M059J (cell line): ENCODE measurements around the gene KL. TPM values are rescaled to one million over a fixed set of nuclear protein-coding genes. Genes with fewer than 3 reads are reported as not detected.
A peak's percentile ranks its signal among the peaks of the same experiment; 100 is the strongest.

Experiments used
- DNase-seq: peaks from one replicate; pipeline ENCODE4 v3.0.0-alpha.2; 2012; ENCODE audit warnings: low read depth
- total RNA-seq: library from RNA; depleted of rRNA; stranded (reverse); fragments of >200 nt; shearing (Covaris generic); gene quantifications from 2 replicates; pipeline ENCODE4 v1.2.3, GENCODE V29; 2014

The KL gene
- total RNA-seq, 1 experiment from 2014 or later, result not detected

DNA sequence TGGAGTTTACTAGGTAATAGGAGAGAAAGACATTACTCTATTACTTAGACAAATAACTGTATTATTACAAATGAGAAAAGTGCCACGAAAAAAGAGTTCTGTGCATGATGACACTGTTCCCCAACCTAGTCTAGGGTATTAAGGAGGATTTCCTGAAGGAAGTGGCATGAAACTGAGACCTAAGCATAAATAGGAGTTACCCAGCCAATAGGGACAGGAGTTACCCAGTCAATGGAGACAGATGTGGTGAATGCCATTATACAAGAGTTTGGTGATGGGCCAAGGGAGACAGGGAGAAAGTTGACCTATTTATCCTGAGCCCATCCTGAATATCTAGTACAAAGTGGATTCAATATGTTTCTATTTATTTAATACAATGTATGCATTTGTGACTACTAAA lies 65.4 kb downstream of the KL start:
- DNase-seq, result no peak

DNA sequence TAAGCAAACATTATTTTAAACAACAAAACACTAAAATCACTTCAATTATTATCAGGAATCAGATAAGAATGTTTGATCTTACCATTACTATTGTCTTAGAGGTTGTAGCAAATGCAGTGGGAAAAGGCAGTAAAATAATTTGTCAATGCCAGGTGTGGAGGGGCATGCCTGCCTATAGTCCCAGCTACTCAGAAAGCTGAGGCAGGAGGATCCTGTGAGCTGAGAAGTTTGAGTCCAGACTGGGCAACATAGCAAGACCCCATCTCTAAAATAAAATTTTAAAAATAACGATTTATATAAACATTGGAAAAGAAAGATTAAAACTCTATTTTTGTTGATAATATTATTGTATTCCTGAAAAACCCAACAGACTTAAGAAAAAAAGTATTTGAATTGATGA lies 66.8 kb downstream of the KL start:
- no peak for DNase-seq

GRCh38 chr13:33087091-33087490 lies 70.9 kb downstream of the KL start:
- DNase-seq, result peak; percentile 75

GRCh38 chr13:33087790-33088189 lies 71.6 kb downstream of the KL start:
- DNase-seq, result peak; percentile 29

GRCh38 chr13:33089311-33089710 lies 73.1 kb downstream of the KL start:
- no peak for DNase-seq

DNA sequence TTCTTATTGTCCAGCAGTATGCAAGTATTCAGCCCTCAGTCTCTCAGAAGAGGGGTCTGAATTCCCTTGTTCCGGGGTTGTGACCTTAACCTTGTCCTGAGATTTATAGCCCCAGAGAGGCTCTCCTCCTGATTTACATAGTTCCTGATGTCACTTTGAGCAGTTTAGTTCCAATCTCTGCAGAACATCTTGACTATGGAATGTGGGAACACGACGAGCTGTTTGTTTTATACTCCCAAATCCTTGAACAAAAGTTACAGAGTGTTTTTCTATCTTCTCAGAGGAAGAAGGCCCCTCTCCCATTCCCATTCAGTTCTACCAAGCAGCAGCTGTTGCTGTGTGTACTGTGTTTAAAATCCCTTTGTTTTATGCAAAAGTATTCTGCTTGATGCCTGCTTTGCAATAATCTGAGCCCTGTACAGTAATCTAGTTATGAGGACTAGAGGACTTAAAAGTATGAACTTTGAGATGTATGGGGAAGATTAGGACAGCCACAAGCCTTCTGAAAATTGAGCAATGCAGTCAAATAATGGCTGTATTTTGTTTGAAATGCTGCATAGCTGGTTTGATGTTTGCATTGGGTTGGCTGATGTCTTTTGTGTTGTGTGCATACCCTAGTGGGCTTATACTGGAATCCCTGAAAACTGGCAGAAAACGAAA lies 74.7 kb downstream of the KL start:
- DNase-seq, result no peak

GRCh38 chr13:33091415-33091774 lies 75.2 kb downstream of the KL start:
- DNase-seq, result no peak

DNA sequence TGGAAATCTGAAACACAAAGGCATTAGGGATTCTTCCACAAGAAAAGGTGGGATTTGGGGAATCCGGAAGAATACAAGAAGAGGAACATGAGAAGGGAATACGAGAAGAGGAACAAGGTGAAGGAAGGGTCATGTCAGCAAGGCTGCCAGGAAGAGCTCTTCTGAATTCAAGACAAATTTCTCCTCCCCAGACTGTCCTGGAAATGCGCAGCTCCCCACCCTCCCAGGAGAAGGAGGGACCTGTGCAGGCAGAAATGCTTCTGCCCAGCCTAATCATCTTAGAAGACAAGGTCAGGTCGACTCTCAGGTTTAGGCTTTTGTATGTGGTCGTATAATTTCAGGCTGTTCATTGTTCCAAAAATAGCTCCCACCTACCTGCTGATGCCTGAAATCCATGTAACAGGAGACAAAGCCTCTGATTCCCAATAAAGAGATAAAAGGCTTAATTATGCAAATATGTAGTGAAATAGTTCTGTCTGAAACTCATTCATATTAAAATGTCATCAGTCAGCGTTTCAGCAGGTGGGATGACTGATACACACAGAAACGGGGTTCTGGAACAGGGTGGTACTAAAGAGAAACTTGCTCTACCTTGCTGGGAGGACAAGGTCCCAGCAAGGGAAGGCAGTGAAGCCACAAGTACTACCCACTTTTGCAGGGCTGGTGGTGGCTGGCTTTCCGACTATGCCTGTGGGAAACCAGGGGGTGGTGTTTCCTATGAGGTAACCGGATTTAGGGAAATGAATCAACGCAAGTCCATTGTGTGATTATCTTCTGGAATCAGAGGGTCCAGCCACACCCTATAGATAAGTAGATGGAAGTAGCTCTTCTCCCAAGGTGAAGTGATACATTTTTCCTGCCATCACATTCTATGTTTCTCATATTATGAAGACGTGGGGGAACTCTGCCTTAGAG lies 76.1 kb downstream of the KL start:
- no peak for DNase-seq

GRCh38 chr13:33096886-33097605 lies 80.8 kb downstream of the KL start:
- DNase-seq, result no peak

- no peak for DNase-seq
Measured at GRCh38 chr13:33099860-33100259, 83.6 kb downstream of the KL start.

DNA sequence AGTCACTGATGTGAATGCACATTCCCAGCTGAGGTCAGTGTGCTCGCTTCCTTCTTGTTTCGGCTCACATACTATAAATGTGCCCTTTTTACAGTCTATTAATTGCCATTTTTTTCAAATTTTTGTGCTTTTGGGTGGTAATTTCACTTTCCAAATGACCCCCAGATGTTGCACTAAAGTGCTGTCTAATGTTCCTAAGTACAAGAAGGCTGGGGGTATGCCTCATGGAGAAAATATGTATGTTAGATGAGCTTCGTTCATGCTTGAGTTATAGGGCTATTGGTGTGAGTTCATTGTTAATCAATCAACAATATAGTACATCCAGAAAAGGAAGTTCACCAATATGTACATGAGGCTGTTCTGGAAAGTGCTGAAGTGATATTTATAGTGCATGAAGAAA lies 84.7 kb downstream of the KL start:
- DNase-seq, result no peak

GRCh38 chr13:33101835-33102234 lies 85.6 kb downstream of the KL start:
- no peak for DNase-seq

GRCh38 chr13:33103457-33103856 lies 87.2 kb downstream of the KL start:
- DNase-seq, result no peak

- no peak for DNase-seq
Measured at GRCh38 chr13:33105387-33106005, 89.3 kb downstream of the KL start.

DNA sequence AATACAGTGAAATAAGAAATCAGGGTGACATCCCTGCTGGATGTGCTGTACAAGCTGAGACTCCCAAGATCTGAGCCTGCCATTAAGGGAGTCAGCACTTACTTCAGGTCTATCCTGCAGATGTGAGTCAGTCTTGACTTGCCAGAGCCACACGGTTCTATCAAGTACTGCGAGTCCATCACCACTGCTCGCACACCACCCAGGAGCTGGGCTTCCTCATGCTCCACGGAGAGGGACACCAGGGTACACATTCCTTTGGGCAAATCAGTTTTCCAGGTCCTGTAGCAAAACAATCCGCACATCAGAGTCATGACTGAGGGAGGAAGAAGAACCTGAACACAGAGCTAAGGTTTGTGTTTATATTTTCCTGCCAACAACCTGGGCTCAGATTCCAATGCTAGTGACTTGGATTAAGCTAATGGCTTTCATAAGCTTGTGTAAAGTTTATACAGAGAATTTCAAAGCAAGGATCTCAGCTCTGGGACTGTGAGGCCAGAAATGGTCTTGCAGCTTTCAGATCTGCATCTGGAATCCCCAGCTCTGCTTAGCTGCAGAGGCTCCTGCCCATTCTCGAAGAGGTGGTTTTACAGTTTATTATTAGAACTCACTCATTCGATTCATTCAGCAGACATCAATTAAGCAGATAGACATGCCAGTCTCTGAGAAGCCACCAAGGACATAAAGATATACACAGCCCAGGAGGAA lies 90.6 kb downstream of the KL start:
- DNase-seq, result no peak

DNA sequence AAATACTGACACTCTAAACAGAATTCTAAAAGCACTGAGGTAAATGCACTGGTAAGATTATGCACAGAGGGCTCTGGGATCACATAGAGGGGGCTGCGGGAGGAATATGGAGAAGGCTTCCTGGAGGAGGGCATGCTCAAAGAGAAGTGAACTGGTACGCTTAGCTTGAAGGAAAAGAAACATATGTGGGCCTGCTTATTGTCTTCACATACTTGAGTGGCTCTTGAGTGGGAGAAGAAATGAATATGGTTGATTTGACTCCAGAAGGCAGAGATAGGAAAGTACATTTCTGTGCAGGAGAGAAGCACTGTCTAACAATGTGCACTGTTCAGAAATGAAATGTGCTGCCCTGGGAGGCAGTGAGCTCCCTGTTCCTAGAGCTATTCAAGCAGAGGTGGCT lies 91.1 kb downstream of the KL start:
- DNase-seq, result no peak

DNA sequence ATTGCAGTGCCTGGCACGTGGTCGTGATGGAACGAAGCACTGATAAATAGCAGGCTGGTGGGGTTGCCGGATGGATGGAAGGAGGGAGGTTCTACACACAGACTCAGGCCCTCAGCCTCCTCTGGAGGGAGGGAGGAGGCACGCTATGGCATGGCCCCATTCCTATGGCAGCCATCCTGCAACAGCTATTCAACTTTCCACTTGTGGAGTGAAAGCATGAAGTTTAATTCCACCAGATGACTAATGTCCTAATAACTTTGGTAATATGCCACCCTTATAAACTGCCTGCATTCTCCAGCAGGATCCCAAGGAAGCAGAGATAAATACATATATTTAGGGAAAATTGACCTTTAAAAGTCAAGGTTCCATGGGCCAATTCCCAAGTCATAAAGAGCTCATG lies 92.4 kb downstream of the KL start:
- DNase-seq, result peak; percentile 56

DNA sequence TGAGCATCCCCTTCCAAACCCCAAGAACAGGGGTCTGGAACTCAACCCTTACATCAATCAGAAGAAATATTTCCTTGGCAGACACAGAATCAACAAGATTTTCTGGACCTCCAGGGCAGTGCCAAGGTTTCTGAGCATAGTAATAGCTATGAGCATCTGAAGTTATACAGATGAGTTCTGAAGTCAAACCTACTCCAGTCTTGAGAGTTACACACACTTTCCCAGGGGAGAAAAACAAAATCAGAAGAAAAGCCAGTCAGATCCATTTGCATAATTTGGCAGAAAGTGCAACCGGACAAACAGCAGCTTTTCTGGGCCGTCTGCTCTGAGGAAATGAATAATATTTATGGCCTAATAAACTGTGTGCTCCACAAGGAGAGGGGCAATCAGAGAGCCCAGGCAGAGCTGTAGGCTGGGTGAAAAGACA lies 93.1 kb downstream of the KL start:
- peak; percentile 15 for DNase-seq

GRCh38 chr13:33109801-33110200 lies 93.6 kb downstream of the KL start:
- DNase-seq, result no peak

GRCh38 chr13:33110386-33110712 lies 94.1 kb downstream of the KL start:
- DNase-seq, result no peak

GRCh38 chr13:33110713-33111413 lies 94.6 kb downstream of the KL start:
- DNase-seq, result no peak
